Measurements from ENCODE around the gene FTCD. TPM values are rescaled to one million over a fixed set of nuclear protein-coding genes. Genes with fewer than 3 reads are reported as not detected.

The FTCD gene
- total and polyA plus RNA-seq, 2 of the 8 experiments (the other 6 are each of a cell fraction or from before 2014, with no cell fraction given), result 3.3 to 4.9 TPM

DNA sequence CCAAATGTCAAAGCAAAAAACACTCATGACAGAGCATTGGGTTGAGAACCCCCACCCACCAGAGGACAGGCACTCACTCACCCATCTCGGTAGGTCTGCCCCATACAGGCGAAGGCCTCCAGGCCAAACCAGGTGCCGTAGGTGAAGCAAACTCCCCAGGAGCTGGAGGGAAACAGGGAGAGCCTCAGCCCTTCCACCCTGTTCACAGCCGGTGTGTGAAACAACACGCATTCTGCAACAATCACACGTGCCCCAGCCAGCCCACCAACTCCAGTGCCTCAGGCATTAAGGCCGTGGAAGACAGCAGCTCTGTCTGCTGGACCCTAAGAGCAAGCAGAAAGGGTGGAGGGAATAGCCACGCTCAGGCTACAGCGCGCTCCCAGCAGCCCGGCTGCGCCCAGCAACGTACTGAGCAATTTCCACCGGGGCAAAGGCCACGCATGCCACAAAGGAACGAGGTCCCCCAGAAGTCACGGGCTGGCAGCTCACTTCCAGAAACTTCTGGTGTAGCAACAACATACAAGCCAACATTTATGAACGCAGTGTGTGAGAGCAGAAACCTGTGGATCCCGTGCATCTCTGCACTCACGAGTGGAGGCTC lies 40.3 kb upstream of the FTCD start:
- Histone ChIP-seq H3K9me3 (ENCODE audit: insufficient read depth in 2 of 2, low read depth in 1 of 2, low read length in 1 of 2) (no peaks in the 10 kb centered on the region), H2BK12ac (ENCODE audit: low read depth, low read length) (no peak overlapping the region), H2BK5ac (ENCODE audit: low read depth, low read length) (no peak overlapping the region), H3K9ac (replicated peaks in 1 of 4; ENCODE audit: extremely low read depth in 1 of 4, low read depth in 3 of 4, low read length in 3 of 4) (no peak overlapping the region), H4K91ac (replicated peaks; ENCODE audit: insufficient read length, low read length) (no peak overlapping the region), H3K14ac (ENCODE audit: insufficient read length) (no peak overlapping the region), H2AFZ (ENCODE audit: low read length) (no peak overlapping the region), H2BK15ac (ENCODE audit: low read length) (no peak overlapping the region), H2BK20ac (ENCODE audit: low read length) (no peak overlapping the region), H3K27ac (ENCODE audit: low read depth, low read length) (peak overlapping the region; percentile 25; the same call in 1 of the 2 replicates), H3K79me2 (ENCODE audit: control insufficient read depth in 1 of 2, insufficient read depth in 2 of 2, low read length in 2 of 2) (no peaks in the 10 kb centered on the region), H3K56ac (replicated peaks; ENCODE audit: insufficient read length, low read depth, low read length) (no peak overlapping the region), H3K4me1 (replicated peaks in 1 of 4; ENCODE audit: control insufficient read depth in 3 of 4, insufficient read depth in 4 of 4, low read length in 3 of 4) (no peaks in the 10 kb centered on the region; a peak in 1 of 7 replicates), H3K36me3 (ENCODE audit: control insufficient read depth in 2 of 4, insufficient read depth in 4 of 4, low read length in 3 of 4) (peaks cover 8 to 46% (median 34%) of the 10 kb centered on the region in 4 experiments; a peak in 7 of 8 replicates), H2AK5ac (ENCODE audit: low read depth, low read length) (no peak overlapping the region), H3K79me1 (ENCODE audit: low read depth, low read length) (no peaks in the 10 kb centered on the region; the same call in 1 of the 2 replicates), H2BK120ac (replicated peaks; ENCODE audit: low read depth, low read length) (no peak overlapping the region), H3K4me2 (ENCODE audit: insufficient read depth in 1 of 2, low read depth in 2 of 2, low read length in 2 of 2) (no peak overlapping the region), H3K4ac (replicated peaks; ENCODE audit: insufficient read length, low read depth, low read length) (no peak overlapping the region), H3K4me3 (ENCODE audit: extremely low read depth in 1 of 4, insufficient read depth in 2 of 4, low read depth in 3 of 4, low read length in 4 of 4) (no peak overlapping the region), H3K23ac (ENCODE audit: insufficient read length) (no peak overlapping the region), H3K23me2 (ENCODE audit: low read depth, low read length) (no peaks in the 10 kb centered on the region), H3K27me3 (replicated peaks in 1 of 4; ENCODE audit: control insufficient read depth in 3 of 4, extremely low read depth in 1 of 4, insufficient read depth in 3 of 4, low read length in 3 of 4) (no peaks in the 10 kb centered on the region), H4K20me1 (replicated peaks in 1 of 2; ENCODE audit: control insufficient read depth in 1 of 2, insufficient read depth in 2 of 2, low read length in 2 of 2) (peaks cover 2 to 11% of the 10 kb centered on the region in 2 experiments), H3K18ac (ENCODE audit: extremely low read depth, low read length) (no peak overlapping the region), H4K5ac (ENCODE audit: insufficient read length, low read depth, low read length) (no peak overlapping the region), H4K8ac (ENCODE audit: extremely low read depth, insufficient read depth, low read length) (0 out of 2 replicates have a peak overlapping the region, but pooled peaks have one; percentile 41)
- FAIRE-seq (no peak), DNase-seq (ENCODE audit: low read depth in 1 of 2, low spot score in 2 of 2) (peak in 1 of 2 experiments; percentile 35)
- ChIA-PET POLR2A (ENCODE audit: partially characterized antibody) (interaction anchor here (1.2 kb wide), 1 partner anchor 14 kb away, joined by 3 read pairs; no protein-coding TSS in a partner anchor), CTCF (ENCODE audit: partially characterized antibody) (interaction anchor here (1.5 kb wide), 1 partner anchor 41 kb away, joined by 3 read pairs; no protein-coding TSS in a partner anchor)
- WGBS, 2 experiments (ENCODE audit: extremely low coverage in 1 of 2, insufficient coverage in 1 of 2, insufficient read length in 1 of 2, insufficient replicate concordance in 2 of 2, low coverage in 1 of 2, low lambda C conversion rate in 2 of 2, missing lambda C conversion rate in 1 of 2), result 92% methylated on average over 20 of the region's 20 CpGs; no CpG with 5 or more reads in 1 of the 2 experiments
- TF ChIP-seq POLR2A (IDR thresholded peaks at IDR 0.05; ENCODE audit: control extremely low read depth in 1 of 2, low read depth in 2 of 2, low read length in 2 of 2) (no peak), TAF7 (optimal IDR thresholded peaks at IDR 0.05; ENCODE audit: borderline replicate concordance, low read depth, low read length) (no peak), JUN (IDR thresholded peaks at IDR 0.05; ENCODE audit: low read depth, low read length) (no peak), KDM5A (IDR thresholded peaks at IDR 0.05; ENCODE audit: low read length) (no peak), SRF (IDR thresholded peaks at IDR 0.05; ENCODE audit: low read depth, low read length) (no peak), TAF1 (IDR thresholded peaks at IDR 0.05; ENCODE audit: low read depth, low read length) (no peak), POLR2AphosphoS5 (IDR thresholded peaks at IDR 0.05; ENCODE audit: low read depth, low read length) (no peak), BRCA1 (IDR thresholded peaks at IDR 0.05; ENCODE audit: low read depth, low read length) (no peak), YY1 (IDR thresholded peaks at IDR 0.05; ENCODE audit: low read depth, low read length) (no peak), SUZ12 (IDR thresholded peaks at IDR 0.05; ENCODE audit: low read length) (no peak), ASH2L (IDR thresholded peaks at IDR 0.05; ENCODE audit: low read length) (no peak), CBX5 (IDR thresholded peaks at IDR 0.05; ENCODE audit: low read depth, low read length) (no peak)
- TF ChIP-seq, protein P1, sequence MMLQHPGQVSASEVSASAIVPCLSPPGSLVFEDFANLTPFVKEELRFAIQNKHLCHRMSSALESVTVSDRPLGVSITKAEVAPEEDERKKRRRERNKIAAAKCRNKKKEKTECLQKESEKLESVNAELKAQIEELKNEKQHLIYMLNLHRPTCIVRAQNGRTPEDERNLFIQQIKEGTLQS (IDR thresholded peaks at IDR 0.05; ENCODE audit: insufficient read depth, low read depth, low read length), result no peak

All from H1 (cell line).